Omental fat pad (tissue), 4 donors: Measurements from ENCODE around the gene LMO4. TPM values are rescaled to one million over a fixed set of nuclear protein-coding genes. Genes with fewer than 3 reads are reported as not detected.
A peak's percentile ranks its signal among the peaks of the same experiment; 100 is the strongest.

Experiments
- ATAC-seq: fragments of 150-250 bp; one replicate; pipeline ENCODE4 v1.9.1; 2016; ENCODE audit warnings: mild to moderate bottlenecking, moderate library complexity; ENCODE audit not compliant: low FRiP score
- DNase-seq: peaks from one replicate; pipeline ENCODE4 v3.0.0-alpha.2; 2019; ENCODE audit warnings: low spot score
- total RNA-seq, 4 donors: library from RNA; depleted of rRNA; stranded (reverse); fragments of >200 nt; gene quantifications; one replicate each; pipeline ENCODE4 v1.1.0, GENCODE V29; 2016
- TF ChIP-seq, protein P1 (sequence below), 3 donors: fragments of 450-650 bp; IDR thresholded peaks; one replicate each; pipeline ENCODE4 v1.5.1; 2016 to 2017; ENCODE audit warnings: antibody characterized with exemption in 3 of 3, mild to moderate bottlenecking in 3 of 3, moderate library complexity in 2 of 3

The LMO4 gene
- total RNA-seq, 4 donors from 2014 or later, result 42.0 to 52.9 (median 49.0) TPM

DNA sequence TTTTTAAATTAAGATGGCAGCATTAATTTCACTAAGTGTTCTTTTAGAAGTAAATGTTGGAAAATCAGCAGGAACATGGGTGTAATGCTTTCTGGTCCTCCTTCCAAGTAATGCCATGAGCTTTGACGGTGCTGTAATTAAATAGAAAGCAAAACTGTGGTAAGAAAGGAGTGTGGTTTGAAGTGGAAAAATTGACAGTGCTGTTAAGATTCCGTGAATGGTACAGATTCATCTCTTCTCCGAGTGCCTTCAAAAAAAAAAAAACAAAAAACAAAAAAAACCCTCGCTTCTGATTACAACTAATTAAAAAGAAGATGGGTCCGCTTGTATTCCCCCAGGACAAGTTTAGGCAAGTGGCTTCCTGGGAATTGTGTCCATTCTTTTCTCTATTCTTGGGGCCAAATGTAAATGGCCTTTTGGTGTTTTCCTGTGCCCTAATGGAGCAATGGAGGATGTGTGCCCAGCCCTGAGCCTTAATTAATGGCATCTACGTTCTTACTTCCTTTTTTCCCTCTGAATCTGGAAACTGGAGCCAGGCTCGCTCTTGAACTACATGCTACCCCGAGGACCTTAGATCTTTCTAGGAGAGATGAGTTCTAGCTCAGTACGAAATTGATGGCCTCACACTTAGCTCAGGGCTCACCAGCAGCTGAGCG lies 5.1 kb downstream of the LMO4 start:
- no peak for ATAC-seq
- no peak for DNase-seq
- TF ChIP-seq, protein P1, sequence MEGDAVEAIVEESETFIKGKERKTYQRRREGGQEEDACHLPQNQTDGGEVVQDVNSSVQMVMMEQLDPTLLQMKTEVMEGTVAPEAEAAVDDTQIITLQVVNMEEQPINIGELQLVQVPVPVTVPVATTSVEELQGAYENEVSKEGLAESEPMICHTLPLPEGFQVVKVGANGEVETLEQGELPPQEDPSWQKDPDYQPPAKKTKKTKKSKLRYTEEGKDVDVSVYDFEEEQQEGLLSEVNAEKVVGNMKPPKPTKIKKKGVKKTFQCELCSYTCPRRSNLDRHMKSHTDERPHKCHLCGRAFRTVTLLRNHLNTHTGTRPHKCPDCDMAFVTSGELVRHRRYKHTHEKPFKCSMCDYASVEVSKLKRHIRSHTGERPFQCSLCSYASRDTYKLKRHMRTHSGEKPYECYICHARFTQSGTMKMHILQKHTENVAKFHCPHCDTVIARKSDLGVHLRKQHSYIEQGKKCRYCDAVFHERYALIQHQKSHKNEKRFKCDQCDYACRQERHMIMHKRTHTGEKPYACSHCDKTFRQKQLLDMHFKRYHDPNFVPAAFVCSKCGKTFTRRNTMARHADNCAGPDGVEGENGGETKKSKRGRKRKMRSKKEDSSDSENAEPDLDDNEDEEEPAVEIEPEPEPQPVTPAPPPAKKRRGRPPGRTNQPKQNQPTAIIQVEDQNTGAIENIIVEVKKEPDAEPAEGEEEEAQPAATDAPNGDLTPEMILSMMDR (IDR thresholded peaks at IDR 0.05), result no peak

DNA sequence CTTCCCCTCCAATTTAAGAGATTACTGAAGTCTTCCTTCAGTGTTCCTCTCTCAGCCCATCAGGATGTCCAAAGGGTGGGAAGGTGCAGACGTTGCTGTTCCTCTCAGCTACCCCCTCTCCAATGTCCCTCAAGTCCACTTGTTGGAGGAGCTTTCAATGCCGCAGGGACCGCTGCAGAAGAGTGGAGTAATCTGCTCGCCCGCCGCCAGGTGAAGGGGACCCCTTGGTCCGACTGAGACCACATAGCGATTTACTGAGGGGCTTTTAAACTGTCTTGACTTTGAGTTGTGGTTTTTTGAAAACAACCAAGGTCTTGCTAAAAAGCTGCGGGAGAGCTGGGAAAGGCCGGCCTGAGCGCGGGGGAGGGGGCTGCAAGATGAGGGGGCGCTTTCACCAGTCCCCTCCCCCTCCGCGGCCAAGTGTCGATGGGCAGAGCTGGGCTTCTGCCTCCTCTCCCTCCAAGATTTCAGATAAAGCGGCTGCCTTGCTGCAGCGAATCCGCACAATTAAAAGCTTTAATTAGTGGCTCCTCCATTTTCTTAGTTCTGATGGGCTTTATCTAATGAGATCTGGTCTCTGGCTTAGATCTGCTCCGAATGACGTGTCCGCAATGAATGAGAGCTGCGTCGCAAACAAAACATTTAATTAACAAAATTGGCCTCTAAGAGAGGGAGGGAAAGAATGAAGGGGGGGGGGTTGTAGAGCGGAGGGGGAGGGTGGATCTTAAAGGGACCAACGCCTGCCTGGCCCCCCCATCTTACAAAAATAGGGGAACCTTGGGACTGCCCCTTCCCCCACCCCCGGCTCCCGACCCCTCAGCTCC lies 5.9 kb downstream of the LMO4 start:
- TF ChIP-seq, protein P1 (IDR thresholded peaks at IDR 0.05), result no peak
- no peak for DNase-seq
- ATAC-seq, result no peak

DNA sequence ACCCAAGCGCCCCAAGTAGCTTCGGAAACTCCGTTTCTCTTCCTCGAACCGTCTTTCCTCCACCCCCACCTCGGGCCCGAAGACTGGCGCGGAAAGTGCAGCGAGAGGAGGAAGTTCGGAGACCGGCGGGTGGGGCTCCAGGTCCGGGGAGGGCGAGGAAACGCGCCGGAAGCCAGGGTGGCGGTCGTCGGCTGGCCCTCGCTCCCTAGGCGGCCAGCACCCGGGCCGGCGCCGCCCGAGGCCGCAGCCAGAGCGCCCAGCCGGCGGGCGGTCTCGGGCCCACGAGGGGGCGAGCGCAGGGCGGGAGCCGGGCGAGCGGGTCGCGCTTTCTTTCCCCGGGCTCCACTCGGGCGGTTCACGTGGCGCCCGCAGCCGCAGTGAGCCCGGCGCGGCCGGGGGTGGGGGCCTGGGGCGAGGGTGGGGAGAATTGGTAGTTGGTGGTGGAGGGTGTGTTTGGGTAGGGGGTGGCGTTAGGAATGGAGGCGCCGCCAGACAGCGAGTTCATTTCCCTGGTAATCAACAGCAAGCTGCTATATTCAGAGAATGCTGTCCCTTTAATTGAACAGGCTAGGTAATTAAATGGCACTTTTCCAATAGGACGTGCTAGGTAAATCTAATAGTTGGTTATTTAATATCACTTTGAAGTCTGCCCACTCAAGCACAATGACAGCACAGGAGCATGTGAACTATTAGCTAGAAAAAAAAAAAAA lies 6.7 kb downstream of the LMO4 start:
- TF ChIP-seq, protein P1 (IDR thresholded peaks at IDR 0.05), result no peak
- peak; percentile 38 for ATAC-seq
- no peak for DNase-seq

DNA sequence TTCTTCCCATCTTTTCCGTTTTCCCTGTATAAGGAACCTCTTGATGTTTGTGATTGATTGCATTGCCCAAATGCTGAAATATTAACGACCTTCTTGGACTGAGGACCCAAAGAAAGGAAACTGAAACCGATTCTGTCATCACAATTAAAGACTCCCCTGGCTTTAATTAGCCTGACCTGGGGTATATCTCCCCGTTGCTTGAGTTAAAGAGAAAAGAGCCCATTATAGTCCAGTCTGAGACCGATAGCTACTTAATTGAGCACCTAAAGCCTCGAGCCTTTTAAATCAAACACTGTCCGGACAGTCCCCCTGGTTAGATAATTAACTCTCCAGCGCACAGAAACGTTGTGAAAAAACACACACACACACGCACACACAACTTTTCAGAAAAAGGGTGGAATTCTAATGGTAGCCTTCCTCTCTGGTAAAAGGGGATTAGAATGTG lies 8.0 kb downstream of the LMO4 start:
- TF ChIP-seq, protein P1 (IDR thresholded peaks at IDR 0.05), result no peak
- DNase-seq (no peak), ATAC-seq (no peak)

DNA sequence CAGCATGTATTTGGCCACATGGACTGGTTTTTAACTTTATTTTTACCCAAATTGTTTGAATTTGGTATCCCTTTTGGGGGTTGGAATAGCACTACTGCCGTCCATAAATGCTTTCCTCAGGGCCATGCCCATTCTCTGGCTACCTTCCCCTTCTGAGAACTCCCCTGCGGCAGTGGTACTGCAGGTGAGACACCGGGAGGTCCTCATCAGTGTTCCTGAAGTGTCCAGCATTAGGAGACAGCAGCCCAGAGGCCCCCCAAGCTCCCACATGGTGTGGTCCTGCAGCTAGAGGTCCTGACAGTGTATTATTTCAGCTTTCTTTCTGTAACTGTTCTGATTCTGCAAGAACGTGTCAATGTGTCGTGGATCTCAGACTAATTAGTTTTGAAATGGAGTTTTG lies 8.9 kb downstream of the LMO4 start:
- ATAC-seq, result no peak
- TF ChIP-seq, protein P1 (IDR thresholded peaks at IDR 0.05), result no peak
- DNase-seq, result no peak

DNA sequence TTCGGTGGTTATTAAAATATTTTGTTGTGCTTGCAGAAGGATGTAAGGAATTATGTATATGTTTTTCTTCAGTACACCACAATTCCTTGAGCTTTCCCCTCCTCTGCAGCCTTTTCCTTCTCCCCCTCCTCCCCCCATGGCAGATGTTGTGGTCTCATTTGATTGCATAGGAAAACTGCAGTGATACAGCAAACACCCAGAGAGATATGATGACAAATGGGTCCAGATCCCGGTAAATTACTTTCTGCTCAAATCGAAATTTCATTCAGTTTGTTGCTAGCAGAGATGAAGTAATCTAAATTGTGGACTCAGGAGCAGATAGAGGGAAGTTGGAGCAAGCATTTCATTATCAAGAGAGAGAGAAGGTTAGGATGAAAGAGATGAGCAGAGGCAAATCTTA lies 9.9 kb downstream of the LMO4 start:
- TF ChIP-seq, protein P1 (IDR thresholded peaks at IDR 0.05), result no peak
- no peak for ATAC-seq
- no peak for DNase-seq
